GM19025 (cell line): ENCODE data around the gene MTMR6.
A peak's percentile ranks its signal among the peaks of the same experiment; 100 is the strongest.
"Not testable (repeated sequence)": the region's sequence is repeated elsewhere in the genome, so short reads cannot be mapped to it uniquely, and the experiment has no call there.

Experiments used
- ATAC-seq: cut with Tn5 transposase; IDR thresholded peaks from one replicate; pipeline ENCODE4 v1.9.1; 2021; ENCODE audit warnings: mild to moderate bottlenecking, low read depth, moderate library complexity; ENCODE audit not compliant: unreplicated experiment

The MTMR6 gene

DNA sequence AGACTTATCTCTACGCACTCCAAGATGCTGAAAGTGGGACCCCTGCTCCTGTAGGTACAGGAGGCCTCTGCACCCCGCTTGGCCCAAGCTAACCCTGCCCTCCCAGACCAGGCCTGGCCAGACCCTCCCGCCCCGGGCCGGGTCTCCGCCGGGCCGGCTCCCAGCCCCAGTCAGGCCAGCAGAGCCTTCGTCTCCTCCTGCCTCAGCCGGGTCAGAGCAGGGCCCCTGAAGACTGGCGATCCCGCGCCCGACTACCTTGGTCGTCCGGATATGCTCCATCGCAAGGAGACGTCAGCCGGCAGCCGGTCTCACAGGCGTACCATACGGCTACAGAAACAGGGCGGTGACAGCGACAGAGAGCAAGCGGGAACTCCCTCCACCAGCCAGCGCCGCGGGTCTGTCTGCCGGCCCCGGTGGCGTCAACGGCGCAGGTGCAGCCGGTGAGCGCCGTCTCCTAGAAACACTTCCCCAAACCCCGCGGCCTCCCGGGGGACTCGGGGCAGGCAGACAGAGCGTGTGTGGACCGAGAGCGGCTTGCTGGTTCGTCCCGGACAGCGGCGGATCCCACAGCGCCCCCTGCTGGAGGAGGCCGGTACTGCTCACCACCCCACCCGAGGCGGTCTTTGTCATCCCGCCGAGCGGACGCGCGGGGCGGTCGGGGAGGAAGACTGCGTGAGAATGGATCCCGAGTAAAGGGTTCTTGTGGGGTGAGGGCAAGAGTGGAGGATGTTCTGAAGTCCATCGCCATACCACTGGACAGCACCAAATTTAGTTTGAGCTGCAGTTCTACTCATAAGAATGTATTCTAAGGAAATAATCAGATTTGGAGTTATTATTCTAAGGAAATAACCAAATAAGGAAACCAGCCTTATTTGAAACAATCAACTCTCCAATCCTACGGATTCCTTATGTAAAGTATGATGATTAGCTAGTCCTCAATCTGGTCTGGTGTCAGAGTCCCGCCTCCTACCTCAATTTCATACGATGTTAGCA, at the start of gene MTMR6:
Gene MTMR6, minus strand, starts transcription at position 520 of the 993 bp plus-strand sequence. Its CDS starts 241 bp downstream, at position 279.
- ATAC-seq: peak; percentile 98

DNA sequence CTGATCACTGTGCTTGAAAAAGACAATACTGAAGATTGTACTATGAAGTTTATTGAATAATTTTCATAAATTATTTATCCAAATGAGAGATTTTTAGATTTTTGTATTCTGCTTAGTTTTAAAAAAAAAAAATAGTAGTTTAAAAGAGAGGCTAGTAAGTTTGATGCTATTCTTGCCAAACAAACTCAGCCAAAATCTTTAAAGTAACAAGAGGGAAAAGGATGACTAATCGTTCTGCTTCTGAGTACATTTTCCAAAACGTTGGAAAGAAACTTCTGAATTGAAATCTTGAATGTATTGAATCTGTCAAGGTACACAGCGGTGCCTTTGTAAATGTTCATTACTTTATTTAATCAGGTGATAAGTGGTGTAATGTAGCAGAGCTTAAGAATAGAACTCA, 48.6 kb upstream of the MTMR6 start:
- no peak for ATAC-seq

DNA sequence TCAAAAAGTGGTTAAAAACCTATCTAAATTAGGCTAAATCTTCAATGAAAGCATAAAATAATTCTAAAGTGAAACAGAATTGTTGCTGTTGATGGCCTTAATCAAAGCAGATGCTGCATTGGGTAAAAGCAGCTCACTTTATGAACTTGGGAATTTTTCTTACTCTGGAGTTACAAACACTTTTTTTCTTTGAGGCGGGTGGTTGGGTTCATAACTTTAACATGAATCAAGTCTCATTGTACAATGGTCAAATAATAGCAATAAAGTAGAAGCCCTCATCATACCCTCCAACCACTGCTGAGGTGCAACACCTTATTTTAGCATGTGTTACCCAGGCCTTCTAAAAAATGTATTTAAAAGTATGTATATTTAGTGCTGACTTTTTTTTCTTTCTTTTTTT, 43.3 kb upstream of the MTMR6 start:
- no peak for ATAC-seq

DNA sequence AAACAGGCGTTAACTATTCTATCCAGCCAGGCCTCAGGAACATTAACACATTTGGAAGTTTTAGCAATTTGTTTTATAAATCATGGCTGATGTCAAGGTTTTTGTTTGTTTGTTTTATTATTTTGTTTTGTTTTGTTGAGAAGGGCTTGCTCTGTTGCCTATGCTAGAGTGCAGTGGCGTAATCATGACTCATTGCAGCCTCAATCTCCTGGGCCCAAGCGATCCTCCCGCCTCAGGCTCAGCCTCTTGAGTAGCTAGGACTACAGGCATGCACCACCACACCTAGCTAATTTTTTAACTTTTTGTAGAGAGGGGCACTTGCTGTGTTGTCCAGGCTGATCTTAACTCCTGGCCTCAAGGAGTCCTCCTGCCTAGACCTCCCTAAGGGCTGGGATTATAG, 42.4 kb upstream of the MTMR6 start:
- ATAC-seq: no peak

DNA sequence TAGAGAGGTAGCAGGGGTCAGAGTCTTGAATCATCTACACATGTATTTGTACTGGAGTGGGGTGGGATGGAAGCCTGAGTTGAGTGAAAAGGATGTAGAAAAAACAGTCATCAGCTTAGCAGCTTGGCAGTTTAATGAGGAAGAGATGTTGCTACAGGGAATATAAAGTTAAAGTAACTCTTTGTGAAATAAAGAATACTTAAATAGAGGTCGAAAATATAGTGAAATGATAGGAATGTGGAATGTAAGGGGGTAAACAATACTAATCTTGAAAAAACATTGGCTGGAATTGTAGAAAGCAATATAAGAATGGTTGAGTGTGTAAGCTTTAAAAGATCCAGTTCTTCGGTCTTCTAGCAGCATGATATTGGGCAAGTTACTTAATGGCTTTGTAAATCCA, 36.8 kb upstream of the MTMR6 start:
- no peak for ATAC-seq

DNA sequence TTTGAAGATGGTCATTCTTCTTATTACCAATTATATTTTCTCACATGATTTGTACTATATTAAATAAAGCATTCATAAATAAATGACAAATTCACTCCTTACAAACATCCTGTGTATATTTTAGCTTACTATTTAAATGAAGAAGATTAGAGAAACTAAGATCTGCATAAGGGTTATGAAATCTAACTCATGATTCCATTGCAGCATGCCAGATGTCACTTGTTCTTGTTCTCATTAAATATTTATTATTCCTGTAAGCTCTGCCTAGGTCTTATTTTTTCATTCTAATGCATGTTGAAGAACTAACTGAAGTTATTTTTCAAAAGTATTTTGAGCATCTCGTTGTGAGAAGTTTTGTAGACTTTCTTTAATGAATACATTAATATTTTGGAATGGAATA, 32.5 kb upstream of the MTMR6 start:
- ATAC-seq: no peak

DNA sequence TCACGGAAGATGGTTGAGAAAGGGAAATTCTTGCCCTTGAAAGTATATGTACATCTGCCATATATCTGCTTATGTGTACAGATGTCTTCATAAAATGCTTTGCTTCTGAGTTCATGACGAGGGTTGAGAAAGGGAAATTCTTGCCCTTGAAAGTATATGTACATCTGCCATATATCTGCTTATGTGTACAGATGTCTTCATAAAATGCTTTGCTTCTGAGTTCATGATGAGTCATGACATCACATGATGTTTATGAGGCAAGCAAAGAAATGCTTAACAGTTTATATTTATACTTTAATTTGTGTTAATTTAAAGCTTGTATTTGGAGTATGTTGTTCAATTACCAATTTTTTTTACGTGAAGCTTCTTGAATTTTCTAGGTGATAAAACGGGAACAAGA, 31.7 kb upstream of the MTMR6 start:
- not testable (repeated sequence) for ATAC-seq

DNA sequence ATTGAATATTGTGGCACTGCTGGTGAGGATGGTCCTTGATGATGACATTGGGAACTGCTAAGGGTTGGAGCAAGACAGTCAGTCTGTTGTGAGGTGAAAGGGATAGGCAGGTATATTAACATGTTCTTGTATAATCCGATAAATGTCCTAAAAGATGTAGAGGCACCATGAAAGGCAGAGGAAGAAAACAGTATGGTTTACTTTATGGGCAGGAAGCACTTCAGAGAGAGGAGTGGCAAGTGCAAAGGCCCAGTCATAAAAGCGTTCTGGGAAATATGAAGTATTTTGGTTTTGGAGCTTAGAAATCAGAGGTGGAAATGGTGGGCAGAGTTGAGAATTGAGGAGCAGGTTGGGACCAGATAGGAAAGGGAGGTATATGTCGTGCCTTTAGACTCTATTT, 23.6 kb upstream of the MTMR6 start:
- no peak for ATAC-seq

DNA sequence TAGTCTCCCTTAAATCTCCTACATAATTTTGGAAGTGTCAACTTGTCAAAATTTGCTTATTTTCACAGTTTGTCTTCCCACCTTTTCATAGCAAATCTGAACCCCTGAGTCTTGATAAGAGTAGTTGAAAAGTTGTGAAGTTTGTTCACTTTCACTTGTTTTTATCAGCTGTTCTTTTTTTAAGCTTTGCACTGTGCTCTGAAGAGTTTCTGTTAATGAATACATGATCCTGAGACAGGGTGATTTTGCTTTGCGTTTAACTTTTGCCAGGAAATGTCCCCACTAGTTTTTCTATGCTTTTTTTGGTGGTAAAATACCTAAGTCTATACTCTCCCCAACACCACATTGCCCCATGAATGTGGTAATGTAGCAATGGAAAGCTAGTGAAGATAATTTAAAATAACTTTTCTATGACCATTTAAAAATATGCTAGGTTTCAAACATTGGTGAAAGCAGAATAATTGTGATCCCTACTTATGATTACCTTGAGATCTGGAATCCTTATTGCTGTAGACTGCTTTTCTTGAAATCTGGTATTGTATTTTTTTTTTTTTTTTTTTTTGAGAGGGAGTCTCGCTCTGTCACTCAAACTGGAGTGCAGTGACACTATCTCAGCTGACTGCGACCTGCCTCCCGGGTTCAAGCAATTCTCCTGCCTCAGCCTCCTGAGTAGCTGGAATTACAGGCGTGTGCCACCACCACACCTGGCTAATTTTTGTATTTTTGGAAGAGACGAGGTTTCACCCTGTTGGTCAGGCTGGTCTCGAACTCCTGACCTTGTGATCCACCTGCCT, 19.6 kb upstream of the MTMR6 start:
- no peak for ATAC-seq

DNA sequence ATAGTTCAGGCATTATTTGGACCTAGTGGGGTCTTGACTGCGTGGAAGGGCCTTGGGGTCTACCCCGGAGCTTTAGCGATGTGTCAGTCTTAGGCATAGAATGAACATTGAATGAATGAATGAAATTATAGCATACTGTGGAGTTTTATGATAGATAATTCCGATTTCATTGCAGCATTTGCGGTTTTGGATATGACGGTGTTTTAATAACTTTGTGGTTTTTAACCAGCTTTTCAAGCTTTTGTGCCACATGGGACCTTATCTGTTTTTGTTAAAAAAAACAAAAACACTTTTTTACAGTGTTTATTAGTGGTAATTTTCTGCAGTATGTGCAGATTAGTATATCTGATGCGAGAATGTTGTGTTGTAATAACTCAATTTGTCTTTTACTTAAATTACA, 14.8 kb upstream of the MTMR6 start:
- no peak for ATAC-seq

DNA sequence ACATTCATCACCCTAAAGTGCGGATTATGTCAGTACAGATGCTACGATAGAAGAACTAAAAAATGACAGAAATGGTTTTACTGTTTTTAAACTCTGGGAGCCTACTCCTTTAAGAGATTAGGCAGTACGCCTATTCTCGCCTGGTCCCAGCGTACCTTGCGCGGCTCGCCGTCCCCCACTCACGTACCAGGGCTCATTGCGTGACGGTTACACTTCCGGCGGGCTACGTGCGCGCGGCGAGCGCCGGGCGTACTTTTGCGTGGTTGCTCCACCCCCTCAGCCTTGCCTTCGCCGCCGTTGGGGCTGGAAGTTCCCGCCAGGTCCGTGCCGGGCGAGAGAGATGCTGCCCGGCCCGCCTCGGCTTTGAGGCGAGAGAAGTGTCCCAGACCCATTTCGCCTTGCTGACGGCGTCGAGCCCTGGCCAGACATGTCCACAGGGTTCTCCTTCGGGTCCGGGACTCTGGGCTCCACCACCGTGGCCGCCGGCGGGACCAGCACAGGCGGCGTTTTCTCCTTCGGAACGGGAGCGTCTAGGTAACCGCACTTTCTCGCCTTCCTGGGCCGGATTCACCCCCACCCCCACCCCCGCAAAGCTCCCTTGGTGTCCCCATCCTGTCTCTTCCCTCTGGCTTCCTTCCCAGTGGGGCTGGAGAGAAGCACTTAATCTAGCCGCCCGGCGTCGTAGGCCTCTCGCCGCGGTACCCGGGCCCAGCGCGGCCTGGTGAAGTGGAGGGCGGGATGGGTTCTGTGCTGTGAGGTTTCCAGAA, 14.2 kb upstream of the MTMR6 start, which contains the start of gene NUP58:
Gene NUP58, plus strand, starts transcription at position 279 of the 767 bp plus-strand sequence. Its CDS starts 149 bp downstream, at position 428.
- ATAC-seq: peak; percentile 99

DNA sequence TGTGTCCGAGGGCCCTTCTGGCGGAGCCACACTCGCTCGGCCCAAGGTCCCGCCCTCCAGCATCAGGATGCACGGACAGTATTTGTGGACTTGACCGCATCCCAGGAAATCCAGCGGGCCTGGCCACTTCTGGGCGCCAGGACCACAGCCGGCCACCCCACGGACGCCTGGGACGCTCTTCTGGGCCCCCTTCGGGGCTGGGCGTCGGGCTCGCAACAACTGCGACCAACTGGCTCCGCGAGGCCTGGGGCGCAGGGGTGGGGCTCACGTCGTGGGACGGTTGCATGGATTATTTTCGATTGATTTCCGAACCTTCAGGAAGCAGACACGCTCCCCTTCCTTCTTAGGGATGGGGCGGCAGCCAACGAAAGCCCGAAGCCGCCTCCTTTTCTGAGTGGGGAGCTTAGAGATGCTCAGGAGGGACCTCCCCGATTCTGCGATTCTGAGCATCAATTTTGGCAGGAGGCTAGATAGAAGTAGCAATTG, 13.6 kb upstream of the MTMR6 start:
- ATAC-seq: peak; percentile 8

DNA sequence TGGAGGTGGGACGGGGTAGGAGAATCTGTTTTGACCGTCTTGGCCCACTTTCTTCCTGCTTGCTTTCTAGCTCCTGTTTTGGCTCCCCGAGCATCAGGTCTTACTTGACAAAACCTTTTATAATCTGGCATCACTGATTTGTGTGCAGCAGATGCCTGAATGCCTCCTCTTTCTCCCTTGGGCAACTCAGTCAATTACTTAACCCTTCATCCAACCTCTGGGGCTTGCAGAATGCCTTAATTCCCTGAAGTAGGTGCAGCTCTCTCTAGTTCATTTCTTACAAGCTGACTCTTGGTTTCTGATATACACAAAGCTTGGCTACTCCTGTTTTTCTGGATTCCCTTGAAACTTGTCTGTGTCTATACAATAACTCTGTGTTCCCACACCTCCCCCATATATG, 8.4 kb upstream of the MTMR6 start:
- ATAC-seq: no peak

DNA sequence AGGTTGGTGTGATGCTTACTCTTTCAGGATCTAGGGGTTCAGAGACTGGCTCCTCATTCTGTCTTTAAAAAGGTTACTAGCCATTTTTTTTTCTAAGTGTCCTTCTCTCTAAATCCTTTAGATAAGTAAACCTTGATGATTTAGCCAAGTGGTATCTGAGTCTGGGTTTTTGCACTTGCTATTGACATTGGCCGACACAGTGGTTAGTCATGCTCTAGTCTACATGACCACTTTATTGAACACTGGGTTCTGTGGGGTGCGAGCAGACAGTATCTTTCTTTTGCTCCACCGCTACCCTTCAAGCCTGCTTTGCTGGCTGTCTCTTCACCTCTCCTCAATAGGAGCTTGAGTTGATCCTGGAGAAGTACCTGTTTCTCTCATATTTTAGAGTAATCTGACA, 7.9 kb upstream of the MTMR6 start:
- no peak for ATAC-seq

DNA sequence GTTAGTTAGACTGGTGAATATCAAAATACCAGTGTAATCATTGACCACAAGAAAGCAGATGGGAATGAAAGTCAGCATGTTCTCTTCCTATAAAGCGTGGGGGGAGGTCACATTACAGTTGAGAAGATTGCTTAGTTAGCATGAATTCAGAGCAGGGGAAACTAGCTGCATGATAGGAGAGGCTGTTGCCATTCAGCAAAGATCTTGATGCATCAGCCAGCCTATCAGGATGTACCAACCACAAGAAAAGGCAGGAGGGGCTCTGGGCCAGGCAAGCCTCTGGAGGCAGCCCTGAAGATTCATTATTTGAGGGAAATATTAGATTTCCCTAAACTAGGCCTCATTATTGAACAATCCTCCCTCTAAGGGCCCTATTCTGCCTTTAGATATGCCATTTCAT, 5.0 kb upstream of the MTMR6 start:
- no peak for ATAC-seq

DNA sequence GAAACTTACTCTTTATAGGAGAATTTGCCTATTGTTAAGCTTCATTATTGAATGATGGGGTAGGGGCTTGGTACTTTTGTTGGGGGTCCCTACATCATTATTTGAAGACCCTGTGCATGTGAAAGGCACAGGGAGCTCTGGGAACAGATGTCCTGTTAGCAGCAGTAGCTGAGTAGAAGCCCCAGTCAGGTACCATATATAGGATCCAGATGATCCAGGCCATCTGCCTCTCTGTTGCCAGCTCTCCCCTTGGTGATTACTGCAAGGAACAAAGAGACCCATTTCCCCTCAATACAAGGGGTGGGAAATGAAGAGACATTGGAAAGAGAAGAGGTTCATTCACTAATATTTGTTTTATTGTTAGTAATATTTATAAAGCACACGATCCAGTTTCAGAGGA, 4.4 kb upstream of the MTMR6 start:
- no peak for ATAC-seq

DNA sequence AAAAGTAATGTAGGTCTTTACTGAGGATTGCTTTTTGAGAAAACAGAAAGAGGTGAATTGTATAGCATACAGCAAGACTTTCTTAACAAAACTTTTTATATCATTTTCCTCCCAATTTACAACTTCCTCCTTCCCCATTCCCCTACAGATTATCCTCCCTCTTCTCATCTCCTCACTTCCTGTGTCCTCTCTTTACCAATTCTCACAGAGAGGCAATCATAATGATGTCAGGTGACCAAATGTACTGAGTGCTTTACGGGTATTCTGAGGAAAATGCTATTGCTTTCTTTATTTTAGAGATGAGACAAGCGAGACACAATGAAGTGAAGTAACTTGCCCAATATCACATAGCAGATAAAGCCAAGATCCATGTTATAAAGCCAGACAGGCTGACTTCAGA, 1.7 kb upstream of the MTMR6 start:
- ATAC-seq: no peak

DNA sequence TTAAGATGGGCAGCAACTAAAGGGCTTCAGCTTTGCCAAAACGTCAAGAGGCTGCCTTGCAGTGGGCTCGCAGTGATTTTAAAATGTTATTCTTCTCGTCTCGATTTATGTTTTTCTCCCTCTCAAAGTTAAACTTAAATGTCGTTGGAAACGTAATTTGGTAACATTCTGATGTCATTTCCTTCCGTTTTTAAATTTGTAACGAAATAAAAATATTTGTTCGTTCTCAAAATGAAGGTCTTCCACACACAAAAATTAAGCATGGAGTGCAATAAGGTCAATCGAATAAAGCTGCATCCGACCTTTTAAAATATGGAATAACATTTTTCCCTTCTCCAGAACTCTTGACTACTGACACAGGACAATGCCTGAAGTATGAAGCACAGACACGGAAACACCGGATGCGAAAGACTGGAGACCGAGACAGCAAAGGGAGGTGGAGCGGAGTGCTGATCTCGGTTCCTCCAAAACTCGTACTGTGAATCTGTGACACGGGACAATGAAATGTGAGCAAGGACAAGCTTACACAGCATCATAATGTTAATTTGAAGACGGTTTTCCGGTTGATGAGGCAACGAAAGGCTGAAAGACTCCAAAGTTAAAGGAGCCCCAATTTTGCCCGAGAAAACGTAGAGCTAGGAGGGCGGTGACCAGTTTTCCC, 850 bp downstream of the MTMR6 start:
- ATAC-seq: no peak

DNA sequence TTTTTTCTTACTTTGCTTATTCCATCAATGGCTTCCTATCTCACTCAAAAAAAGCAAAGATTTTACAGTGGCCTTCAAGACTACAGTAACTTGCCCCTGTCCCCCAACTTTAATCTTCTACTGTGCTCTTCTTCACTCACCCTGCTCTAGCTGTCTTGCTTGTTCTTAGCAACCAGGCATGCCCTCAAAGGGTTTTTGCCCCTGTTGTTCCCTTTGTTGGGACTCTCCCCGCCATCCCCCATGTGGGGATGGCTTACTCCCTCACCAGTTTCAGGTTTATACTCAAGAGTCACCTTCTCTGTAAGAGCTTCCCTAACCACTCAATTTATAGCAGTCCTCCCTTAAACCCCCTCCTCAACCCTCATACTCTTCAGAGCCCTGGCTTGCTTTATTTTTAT, 5.4 kb downstream of the MTMR6 start:
- ATAC-seq: no peak
